ENCODE data around the gene METTL25. TPM values are rescaled to one million over a fixed set of nuclear protein-coding genes. Genes with fewer than 3 reads are reported as not detected.

The METTL25 gene
- total and polyA plus RNA-seq, 12 donors, result 2.0 to 17.4 (median 14.0) TPM

- Histone ChIP-seq H3K9me3 (no peaks in the 10 kb centered on the region), H3K27ac (no peak overlapping the region), H3K4me3 (no peak overlapping the region), H3K36me3 (peaks cover 0 to 77% (median 26%) of the 10 kb centered on the region in 9 donors), H3K27me3 (no peaks in the 10 kb centered on the region), H3K4me1 (peaks cover 0 to 11% (median 0%) of the 10 kb centered on the region in 9 donors)
- TF ChIP-seq, protein P1, sequence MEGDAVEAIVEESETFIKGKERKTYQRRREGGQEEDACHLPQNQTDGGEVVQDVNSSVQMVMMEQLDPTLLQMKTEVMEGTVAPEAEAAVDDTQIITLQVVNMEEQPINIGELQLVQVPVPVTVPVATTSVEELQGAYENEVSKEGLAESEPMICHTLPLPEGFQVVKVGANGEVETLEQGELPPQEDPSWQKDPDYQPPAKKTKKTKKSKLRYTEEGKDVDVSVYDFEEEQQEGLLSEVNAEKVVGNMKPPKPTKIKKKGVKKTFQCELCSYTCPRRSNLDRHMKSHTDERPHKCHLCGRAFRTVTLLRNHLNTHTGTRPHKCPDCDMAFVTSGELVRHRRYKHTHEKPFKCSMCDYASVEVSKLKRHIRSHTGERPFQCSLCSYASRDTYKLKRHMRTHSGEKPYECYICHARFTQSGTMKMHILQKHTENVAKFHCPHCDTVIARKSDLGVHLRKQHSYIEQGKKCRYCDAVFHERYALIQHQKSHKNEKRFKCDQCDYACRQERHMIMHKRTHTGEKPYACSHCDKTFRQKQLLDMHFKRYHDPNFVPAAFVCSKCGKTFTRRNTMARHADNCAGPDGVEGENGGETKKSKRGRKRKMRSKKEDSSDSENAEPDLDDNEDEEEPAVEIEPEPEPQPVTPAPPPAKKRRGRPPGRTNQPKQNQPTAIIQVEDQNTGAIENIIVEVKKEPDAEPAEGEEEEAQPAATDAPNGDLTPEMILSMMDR (IDR thresholded peaks at IDR 0.05), result no peak
- intact Hi-C loops (cut with DNase I), result no loop called here
- WGBS, 2 donors, result 94 to 96% methylated on average over 3 of the region's 3 CpGs
- ATAC-seq, result no peak
- DNase-seq, result no peak
These were observed 8.2 kb upstream of the METTL25 start for GRCh38 chr12:82350161-82350560.

GRCh38 chr12:82351390-82351789, 6.9 kb upstream of the METTL25 start:
- 76 to 86% methylated on average over 6 of the region's 6 CpGs for WGBS, 2 donors
- Histone ChIP-seq H3K4me1 (peaks cover 0 to 24% (median 11%) of the 10 kb centered on the region in 9 donors), H3K9me3 (no peaks in the 10 kb centered on the region), H3K27ac (no peak overlapping the region), H3K27me3 (no peaks in the 10 kb centered on the region), H3K4me3 (no peak overlapping the region), H3K36me3 (peaks cover 0 to 90% (median 33%) of the 10 kb centered on the region in 9 donors)
- TF ChIP-seq, protein P1 (IDR thresholded peaks at IDR 0.05), result no peak
- ATAC-seq, result no peak
- intact Hi-C loops (cut with DNase I), result no loop called here
- no peak for DNase-seq

DNA sequence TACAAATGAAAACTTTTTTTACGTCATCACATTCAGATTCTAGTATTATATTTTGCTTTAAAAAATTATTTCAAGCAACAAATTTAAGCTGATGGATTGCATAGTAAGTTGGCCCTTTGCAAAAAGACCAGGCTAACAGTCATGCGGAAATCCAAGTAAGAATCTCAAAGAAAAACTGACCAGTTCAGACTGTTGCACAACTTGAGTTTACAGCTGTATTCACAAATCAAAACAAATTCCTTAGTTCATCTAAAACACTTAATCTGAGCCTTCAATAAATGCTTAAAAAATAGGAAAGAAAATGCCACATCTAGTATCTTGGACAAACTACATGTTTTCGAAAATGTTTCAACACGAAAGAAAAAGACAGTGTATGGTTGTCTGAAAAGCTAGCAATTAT, 989 bp upstream of the METTL25 start:
- DNase-seq (no peak), ATAC-seq (no peak)
- Histone ChIP-seq H3K36me3 (peaks cover 0 to 47% (median 29%) of the 10 kb centered on the region in 9 donors), H3K27me3 (no peaks in the 10 kb centered on the region), H3K9me3 (no peaks in the 10 kb centered on the region), H3K4me1 (peaks cover 0 to 52% (median 41%) of the 10 kb centered on the region in 9 donors), H3K4me3 (peak overlapping the region; percentile 64 to 95 (median 86)), H3K27ac (peak overlapping the region in 5 of 10 donors; percentile 91 to 96 (median 94))
- TF ChIP-seq, protein P1 (IDR thresholded peaks at IDR 0.05), result no peak
- intact Hi-C loops (cut with DNase I), result no loop called here
- WGBS, 2 donors, result 44 to 48% methylated on average over 4 of the region's 4 CpGs

- intact Hi-C loops (cut with DNase I), result no loop called here
- Histone ChIP-seq H3K4me3 (peak overlapping the region; percentile 64 to 95 (median 86)), H3K27ac (peak overlapping the region in 9 of 10 donors; percentile 91 to 99 (median 96)), H3K27me3 (no peaks in the 10 kb centered on the region), H3K36me3 (peaks cover 0 to 44% (median 25%) of the 10 kb centered on the region in 9 donors), H3K4me1 (peaks cover 0 to 52% (median 41%) of the 10 kb centered on the region in 9 donors), H3K9me3 (no peaks in the 10 kb centered on the region)
- WGBS, 2 donors, result 0 to 1% methylated on average over 10 of the region's 10 CpGs
- DNase-seq, result no peak
- TF ChIP-seq, protein P1 (IDR thresholded peaks at IDR 0.05), result no peak
- peak in 1 of 8 donors; percentile 0 for ATAC-seq
These were observed 507 bp upstream of the METTL25 start for GRCh38 chr12:82357845-82358199.
